ENCODE measurements around the gene CALM3. TPM values are rescaled to one million over a fixed set of nuclear protein-coding genes. Genes with fewer than 3 reads are reported as not detected.

Gene CALM3
- total and polyA plus RNA-seq, 2 of the 13 experiments (the other 11 are each of a cell fraction or from before 2014, with no cell fraction given) = 239 to 258 TPM

DNA sequence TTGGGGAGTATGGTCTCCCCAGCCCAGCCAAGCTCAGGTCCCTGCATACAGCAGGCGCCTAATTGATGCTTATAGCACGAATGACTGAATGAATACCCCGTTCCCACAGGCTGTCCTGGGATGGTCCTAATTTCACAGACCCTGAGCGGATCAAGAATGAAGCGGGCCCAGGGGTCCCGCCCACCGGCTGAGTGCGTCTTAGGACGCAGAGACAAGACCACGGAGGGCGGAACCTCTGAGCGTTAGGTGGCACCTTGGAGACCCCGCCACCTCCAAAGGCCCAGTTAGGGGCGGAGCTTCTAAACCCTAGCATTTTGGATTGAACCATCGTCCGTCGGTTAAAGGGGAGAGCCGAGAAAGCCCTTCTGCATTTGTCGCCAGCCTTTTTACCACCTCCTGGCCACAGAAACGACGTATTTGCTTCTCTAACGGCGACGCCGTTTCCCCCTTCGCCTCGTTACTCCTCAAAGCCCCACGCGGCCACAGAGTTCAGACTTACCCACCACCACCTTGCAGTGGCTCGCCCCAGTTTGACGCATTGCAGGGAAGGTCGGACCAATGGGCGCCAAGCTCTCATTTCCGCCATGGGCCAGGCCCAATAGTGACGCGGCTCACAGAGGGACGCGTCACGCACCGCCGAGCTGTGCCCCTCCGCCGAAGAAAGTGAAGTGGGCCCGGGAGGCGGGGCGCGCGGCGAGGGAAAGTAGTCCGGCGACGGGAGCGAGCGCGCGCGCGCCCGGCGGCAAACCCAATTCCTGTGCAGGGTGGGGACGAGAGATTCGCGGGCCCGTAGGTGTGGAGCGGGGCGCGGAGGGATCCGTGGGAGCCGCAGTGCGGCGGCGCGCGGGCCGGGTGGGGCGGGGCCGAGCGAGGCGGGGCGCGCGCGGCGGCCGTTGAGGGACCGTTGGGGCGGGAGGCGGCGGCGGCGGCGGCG lies 479 bp upstream of the CALM3 start (continued):
- TF ChIP-seq, protein P1, sequence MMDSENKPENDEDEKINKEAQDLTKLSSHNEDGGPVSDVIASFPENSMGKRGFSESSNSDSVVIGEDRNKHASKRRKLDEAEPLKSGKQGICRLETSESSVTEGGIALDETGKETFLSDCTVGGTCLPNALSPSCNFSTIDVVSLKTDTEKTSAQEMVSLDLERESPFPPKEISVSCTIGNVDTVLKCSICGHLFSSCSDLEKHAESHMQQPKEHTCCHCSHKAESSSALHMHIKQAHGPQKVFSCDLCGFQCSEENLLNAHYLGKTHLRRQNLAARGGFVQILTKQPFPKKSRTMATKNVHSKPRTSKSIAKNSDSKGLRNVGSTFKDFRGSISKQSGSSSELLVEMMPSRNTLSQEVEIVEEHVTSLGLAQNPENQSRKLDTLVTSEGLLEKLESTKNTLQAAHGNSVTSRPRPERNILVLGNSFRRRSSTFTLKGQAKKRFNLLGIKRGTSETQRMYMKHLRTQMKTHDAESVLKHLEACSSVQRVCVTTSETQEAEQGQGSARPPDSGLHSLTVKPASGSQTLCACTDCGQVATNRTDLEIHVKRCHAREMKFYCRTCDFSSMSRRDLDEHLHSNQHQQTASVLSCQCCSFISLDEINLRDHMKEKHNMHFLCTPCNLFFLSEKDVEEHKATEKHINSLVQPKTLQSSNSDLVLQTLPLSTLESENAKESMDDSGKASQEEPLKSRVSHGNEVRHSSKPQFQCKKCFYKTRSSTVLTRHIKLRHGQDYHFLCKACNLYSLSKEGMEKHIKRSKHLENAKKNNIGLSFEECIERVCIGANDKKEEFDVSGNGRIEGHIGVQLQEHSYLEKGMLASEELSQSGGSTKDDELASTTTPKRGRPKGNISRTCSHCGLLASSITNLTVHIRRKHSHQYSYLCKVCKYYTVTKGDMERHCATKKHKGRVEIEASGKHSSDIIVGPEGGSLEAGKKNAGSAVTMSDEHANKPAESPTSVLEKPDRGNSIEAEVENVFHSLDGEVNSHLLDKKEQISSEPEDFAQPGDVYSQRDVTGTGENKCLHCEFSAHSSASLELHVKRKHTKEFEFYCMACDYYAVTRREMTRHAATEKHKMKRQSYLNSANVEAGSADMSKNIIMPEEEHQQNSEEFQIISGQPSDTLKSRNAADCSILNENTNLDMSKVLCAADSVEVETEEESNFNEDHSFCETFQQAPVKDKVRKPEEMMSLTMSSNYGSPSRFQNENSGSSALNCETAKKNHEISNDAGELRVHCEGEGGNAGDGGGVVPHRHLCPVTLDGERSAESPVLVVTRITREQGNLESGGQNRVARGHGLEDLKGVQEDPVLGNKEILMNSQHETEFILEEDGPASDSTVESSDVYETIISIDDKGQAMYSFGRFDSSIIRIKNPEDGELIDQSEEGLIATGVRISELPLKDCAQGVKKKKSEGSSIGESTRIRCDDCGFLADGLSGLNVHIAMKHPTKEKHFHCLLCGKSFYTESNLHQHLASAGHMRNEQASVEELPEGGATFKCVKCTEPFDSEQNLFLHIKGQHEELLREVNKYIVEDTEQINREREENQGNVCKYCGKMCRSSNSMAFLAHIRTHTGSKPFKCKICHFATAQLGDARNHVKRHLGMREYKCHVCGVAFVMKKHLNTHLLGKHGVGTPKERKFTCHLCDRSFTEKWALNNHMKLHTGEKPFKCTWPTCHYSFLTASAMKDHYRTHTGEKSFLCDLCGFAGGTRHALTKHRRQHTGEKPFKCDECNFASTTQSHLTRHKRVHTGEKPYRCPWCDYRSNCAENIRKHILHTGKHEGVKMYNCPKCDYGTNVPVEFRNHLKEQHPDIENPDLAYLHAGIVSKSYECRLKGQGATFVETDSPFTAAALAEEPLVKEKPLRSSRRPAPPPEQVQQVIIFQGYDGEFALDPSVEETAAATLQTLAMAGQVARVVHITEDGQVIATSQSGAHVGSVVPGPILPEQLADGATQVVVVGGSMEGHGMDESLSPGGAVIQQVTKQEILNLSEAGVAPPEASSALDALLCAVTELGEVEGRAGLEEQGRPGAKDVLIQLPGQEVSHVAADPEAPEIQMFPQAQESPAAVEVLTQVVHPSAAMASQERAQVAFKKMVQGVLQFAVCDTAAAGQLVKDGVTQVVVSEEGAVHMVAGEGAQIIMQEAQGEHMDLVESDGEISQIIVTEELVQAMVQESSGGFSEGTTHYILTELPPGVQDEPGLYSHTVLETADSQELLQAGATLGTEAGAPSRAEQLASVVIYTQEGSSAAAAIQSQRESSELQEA (CRISPR knock-in tag; IDR thresholded peaks at IDR 0.05; ENCODE audit: not compliant biosample characterization) = peak; percentile 73
- TF ChIP-seq, protein P2, sequence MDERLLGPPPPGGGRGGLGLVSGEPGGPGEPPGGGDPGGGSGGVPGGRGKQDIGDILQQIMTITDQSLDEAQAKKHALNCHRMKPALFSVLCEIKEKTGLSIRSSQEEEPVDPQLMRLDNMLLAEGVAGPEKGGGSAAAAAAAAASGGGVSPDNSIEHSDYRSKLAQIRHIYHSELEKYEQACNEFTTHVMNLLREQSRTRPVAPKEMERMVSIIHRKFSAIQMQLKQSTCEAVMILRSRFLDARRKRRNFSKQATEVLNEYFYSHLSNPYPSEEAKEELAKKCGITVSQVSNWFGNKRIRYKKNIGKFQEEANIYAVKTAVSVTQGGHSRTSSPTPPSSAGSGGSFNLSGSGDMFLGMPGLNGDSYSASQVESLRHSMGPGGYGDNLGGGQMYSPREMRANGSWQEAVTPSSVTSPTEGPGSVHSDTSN (CRISPR knock-in tag; IDR thresholded peaks at IDR 0.05) = no peak
- TF ChIP-seq, protein P3, sequence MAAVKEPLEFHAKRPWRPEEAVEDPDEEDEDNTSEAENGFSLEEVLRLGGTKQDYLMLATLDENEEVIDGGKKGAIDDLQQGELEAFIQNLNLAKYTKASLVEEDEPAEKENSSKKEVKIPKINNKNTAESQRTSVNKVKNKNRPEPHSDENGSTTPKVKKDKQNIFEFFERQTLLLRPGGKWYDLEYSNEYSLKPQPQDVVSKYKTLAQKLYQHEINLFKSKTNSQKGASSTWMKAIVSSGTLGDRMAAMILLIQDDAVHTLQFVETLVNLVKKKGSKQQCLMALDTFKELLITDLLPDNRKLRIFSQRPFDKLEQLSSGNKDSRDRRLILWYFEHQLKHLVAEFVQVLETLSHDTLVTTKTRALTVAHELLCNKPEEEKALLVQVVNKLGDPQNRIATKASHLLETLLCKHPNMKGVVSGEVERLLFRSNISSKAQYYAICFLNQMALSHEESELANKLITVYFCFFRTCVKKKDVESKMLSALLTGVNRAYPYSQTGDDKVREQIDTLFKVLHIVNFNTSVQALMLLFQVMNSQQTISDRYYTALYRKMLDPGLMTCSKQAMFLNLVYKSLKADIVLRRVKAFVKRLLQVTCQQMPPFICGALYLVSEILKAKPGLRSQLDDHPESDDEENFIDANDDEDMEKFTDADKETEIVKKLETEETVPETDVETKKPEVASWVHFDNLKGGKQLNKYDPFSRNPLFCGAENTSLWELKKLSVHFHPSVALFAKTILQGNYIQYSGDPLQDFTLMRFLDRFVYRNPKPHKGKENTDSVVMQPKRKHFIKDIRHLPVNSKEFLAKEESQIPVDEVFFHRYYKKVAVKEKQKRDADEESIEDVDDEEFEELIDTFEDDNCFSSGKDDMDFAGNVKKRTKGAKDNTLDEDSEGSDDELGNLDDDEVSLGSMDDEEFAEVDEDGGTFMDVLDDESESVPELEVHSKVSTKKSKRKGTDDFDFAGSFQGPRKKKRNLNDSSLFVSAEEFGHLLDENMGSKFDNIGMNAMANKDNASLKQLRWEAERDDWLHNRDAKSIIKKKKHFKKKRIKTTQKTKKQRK (IDR thresholded peaks at IDR 0.05; ENCODE audit: low read length) = no peak
- TF ChIP-seq MXD4 (CRISPR knock-in tag; IDR thresholded peaks at IDR 0.05) = peak; percentile 47; the same call in 1 of the 2 replicates
- no peak for TF ChIP-seq ETV6 (CRISPR knock-in tag; conservative IDR thresholded peaks at IDR 0.05)
- TF ChIP-seq TP53 (CRISPR knock-in tag; conservative IDR thresholded peaks at IDR 0.05) = peak; percentile 77; the same call in 1 of the 2 replicates
- no peak for TF ChIP-seq ZFP62 (CRISPR knock-in tag; IDR thresholded peaks at IDR 0.05)
- TF ChIP-seq ZMYM3 (CRISPR knock-in tag; IDR thresholded peaks at IDR 0.05) = peak; percentile 77; the same call in 1 of the 2 replicates
- 0 out of 2 replicates have a peak, but pooled peaks have one; percentile 24 for TF ChIP-seq ZNF564 (CRISPR knock-in tag; IDR thresholded peaks at IDR 0.05)
- peak; percentile 46; the same call in 1 of the 2 replicates for TF ChIP-seq ZSCAN31 (CRISPR knock-in tag; IDR thresholded peaks at IDR 0.05; ENCODE audit: low read depth)
- TF ChIP-seq ZNF549 (CRISPR knock-in tag; IDR thresholded peaks at IDR 0.05) = no peak
- TF ChIP-seq, protein P4, sequence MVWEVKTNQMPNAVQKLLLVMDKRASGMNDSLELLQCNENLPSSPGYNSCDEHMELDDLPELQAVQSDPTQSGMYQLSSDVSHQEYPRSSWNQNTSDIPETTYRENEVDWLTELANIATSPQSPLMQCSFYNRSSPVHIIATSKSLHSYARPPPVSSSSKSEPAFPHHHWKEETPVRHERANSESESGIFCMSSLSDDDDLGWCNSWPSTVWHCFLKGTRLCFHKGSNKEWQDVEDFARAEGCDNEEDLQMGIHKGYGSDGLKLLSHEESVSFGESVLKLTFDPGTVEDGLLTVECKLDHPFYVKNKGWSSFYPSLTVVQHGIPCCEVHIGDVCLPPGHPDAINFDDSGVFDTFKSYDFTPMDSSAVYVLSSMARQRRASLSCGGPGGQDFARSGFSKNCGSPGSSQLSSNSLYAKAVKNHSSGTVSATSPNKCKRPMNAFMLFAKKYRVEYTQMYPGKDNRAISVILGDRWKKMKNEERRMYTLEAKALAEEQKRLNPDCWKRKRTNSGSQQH (CRISPR knock-in tag; IDR thresholded peaks at IDR 0.05; ENCODE audit: low read depth) = no peak
- TF ChIP-seq, protein P5, sequence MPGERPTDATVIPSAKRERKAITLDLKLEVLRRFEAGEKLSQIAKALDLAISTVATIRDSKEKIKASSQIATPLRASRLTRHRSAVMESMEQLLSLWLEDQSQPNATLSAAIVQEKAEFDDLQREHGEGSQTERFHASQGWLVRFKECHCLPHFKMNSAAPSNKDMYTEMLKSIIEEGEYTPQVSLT (CRISPR knock-in tag; IDR thresholded peaks at IDR 0.05; ENCODE audit: borderline replicate concordance, low read depth) = no peak; the same call in 1 of the 2 replicates

Measured in HepG2 (cell line).